Right renal pelvis (tissue), 4 donors: ENCODE measurements around the gene AP5Z1. TPM values are rescaled to one million over a fixed set of nuclear protein-coding genes. Genes with fewer than 3 reads are reported as not detected.

ENCODE experiments used
- DNase-seq, 4 donors: peaks; one replicate each; pipeline ENCODE4 v3.0.0-alpha.2; 2013; ENCODE audit warnings: low read depth in 4 of 4, low spot score in 3 of 4, missing footprints in 1 of 4
- polyA plus RNA-seq, 4 donors: library from polyadenylated mRNA; unstranded; fragments of 120-200 nt; gene quantifications; one replicate each; pipeline ENCODE4 v1.2.1, GENCODE V29; 2013; ENCODE audit not compliant: insufficient read length in 4 of 4

The AP5Z1 gene
- polyA plus RNA-seq, 4 donors, result 20.5 to 28.0 (median 21.6) TPM

DNA sequence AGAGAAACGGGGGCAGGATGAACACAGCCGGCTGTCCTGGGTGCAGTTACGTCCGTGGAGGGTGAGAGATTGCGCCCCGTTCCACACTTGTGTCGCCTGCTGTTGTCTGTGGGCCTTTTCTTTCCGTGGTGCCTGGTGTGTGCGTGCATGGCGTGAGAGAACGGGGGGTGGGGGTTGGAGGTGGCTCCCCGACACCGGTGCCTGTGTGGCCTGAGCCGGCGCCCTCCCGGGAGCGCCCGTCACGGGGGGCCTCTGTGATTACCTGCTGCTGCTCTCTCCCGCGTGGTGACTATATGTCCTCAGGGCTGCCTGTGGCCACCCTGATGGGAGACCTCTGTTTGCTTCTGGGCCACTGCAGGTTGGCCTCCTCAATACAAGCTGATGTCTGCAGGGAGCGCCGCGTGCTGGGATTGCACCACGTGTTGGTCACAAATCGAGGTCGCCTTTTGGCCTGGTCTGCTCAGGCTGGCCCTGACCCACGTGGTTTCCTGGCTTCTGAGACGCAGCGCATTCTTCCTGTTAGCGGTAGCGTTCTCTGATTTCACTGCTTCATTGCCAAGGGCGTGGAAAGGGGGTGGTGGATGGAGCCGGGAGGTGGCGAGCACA is 10.9 kb upstream of the AP5Z1 start:
- DNase-seq, result no peak

DNA sequence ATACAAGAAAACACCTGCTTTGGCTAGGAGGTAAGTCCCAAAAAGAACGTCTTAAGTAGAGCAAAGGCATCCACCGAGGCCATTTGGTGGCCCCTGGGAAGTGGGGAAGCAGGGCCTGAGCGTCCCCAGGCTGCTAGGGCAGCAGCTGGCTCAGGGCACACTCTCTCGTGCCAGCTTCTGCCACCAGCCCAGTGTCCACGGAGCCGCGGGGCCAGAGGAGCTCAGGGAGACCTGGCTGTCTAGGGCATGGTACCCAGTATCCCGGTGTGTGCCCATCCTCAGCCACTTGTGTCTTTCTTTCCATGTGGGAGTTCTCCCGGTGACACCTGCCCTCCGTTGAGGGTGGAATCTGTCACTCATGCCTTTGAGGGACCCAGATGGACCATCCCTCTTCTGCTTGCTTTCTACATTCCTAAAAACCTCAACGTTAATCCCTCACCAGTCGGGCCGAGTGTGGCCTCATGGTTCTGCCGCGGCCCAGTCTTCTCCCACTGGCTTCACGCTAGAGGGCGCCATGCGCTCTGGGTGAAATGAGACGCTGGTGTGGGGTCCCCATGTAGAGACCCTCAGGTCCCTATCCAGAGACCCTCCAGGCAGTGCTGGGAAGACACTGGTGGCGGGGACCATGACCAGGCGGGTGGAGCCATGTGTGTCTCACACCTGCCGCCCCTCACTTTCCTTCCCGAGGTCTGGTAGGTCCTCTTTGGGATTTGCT is 9.5 kb upstream of the AP5Z1 start:
- DNase-seq, result no peak

DNA sequence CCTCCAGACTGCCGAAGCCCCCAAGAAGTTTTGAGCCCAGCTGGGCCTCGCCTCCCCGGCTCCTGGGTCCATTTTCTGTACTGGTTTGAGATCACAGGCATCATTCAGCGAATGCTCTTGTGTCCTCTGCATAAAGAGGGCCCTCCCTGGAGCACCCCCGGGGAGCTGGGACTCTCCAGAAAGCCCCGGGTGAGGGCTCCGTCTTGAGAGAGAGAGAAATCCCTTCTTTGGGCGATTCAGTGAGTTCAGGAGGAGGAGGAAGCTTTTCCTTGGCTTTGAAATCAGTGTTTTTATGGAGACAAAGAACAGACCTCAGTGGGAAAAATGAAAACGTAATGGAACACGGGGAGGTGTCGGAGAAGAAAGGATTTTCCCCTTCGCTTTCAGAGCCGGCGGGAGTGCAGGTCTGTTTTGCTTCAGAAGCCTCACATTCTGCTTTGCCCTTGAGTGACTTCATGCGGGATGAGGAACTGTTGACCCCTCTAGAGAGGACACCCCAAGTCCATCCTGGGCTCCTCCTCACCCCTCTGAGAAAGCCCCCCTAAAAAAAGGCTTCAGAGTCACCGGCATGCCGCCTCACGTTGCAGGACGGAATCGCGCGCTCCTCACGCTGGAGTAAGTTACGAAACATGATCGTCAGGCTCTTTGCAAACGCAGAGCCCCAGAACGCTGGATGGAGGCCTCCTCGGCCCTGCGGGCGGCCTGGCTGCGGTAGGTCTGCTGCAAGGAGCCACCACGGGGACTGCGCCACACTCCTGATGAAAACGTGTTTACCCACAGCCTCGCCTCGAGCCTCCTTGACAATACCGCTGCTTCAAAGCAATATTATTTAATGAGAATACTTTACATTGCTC is 8.5 kb upstream of the AP5Z1 start:
- DNase-seq, result no peak

DNA sequence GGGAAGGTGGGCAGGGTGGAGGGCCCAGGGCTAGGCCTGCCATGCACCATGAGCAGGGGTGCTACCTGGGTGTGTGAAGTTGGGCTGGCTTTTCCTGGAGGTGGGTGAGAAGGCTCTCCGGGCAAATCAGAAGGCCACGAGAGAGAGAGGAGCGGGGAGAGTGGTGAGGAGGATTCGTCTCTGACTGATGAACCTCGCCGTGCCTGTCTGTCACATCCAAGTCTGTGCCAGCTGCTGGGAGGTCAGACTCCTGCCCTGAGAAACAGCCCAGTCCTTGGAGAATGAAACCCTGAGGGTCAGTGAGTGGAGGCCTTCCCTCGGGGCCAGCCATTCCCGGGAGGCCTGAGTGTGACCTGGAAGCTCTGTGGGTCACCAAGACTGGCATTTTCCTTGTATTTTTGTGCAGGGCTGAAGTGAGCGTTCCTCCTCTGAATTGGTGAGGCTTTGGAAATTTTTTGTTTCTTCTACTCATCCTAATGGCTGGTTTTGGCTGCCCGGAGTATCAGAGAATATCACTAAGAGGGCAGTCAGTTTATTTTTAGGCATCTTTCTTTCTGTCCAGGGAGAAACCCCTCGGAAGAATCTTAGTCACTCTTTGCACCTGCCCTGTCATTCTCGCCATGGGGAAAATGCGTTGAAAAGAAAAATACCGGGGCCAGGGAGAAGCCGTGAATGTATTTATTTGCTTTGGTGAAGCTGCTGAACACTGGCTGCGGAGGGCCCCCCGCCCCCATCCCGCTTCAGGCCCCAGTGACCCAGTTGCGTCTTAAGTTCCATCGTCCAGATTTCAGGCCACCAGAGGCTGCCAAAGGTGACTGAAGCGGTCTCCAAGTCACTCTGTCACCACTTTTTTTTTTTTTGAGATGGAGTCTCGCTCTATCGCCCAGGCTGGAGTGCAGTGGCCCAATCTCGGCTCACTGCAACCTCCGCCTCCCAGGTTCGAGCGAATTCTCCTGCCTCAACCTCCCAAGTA is 6.5 kb upstream of the AP5Z1 start:
- DNase-seq, result no peak

DNA sequence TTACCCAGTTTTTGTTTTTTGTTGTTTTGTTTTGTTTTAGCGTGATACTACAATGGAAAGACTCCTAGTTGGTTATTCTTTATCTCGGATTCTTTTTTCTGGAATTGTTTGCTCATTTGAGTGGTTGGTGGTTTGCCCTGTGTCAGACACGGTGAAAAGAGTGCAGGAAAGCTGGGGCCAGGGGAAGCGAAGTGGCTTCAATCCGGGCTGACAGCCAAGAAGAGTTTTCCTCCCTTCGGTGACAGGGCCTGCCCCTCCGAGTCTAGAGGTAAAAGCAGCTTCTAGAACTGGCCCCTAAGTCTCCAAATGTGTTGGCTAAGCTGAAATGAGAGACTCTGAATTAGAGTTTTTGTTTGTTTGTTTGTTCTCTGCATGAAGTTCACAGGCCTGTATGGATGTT is 5.7 kb upstream of the AP5Z1 start:
- DNase-seq, result no peak

DNA sequence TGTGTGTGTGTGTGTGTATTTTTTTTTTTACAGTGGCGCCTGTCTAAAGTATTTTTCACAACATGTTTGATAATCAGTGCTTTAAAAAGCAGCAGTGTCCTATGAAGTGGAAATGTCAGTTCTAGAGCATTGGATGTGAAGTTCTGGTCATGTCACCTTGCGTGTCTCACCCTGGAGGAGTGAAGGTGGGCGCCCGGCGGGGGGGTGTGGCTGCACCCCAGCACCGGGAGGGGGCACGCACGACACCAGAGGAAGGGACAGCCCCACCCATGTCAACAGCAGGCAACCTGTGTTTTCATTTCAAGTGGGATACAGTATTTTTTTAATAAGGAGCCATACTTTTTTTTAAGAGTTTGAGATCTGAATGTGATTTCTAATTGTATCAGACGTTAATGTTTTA is 4.5 kb upstream of the AP5Z1 start:
- DNase-seq, result no peak

DNA sequence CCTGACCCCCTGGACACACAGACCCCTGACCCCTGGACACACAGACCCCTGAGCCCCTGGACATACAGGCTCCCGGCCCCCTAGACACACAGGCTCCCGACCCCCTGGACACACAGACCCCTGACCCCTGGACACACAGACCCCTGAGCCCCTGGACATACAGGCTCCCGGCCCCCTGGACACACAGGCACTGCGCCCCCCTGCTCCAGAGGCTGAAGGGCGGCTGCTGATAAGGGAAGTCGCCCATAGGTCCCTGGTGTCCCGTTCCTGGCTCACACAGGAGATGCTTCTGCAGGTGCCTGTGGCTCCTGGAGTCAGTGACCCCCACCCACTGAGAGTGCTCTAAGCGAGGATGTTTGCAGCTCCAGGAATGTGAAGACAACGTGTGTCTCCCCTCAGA is 3.7 kb upstream of the AP5Z1 start:
- no peak for DNase-seq

DNA sequence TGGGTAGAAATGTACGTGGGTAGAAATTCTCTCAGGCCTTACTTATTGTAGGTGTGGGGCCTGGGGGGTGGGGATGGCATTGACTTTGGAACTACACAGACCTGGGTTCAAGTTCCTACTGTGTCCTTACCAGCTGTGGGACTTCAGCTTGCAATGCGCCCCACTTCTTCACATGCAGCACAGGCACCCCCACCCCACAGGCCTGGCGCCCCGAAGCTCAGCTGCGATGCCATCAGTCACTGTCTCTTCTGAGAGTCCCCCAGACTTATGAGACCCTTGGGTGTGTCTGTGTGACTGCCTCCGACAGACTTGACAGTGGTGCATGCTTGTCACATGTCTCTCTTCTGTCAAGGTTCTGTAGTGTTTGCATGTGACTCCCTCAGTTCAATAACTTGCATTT is 3.1 kb upstream of the AP5Z1 start:
- DNase-seq, result no peak

DNA sequence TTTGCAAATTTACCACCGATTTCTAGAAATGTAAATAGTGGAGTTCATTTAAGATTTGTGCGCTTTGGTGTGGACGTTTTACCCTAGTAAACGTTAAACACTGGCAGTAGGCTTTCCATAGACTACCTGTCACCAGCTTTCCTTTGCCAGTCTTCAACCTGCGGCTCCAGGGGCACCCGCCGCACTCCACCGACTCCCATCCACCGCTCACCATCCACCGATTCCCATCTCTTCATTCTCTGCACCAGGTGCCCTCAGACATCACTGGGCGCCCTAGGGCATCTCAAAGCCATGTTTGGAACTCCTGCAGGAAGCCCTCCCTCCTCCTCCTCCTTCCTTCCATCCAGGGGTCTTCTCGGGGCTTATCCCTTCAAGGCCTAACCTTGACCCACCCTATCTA is 1.4 kb upstream of the AP5Z1 start:
- DNase-seq, result no peak

DNA sequence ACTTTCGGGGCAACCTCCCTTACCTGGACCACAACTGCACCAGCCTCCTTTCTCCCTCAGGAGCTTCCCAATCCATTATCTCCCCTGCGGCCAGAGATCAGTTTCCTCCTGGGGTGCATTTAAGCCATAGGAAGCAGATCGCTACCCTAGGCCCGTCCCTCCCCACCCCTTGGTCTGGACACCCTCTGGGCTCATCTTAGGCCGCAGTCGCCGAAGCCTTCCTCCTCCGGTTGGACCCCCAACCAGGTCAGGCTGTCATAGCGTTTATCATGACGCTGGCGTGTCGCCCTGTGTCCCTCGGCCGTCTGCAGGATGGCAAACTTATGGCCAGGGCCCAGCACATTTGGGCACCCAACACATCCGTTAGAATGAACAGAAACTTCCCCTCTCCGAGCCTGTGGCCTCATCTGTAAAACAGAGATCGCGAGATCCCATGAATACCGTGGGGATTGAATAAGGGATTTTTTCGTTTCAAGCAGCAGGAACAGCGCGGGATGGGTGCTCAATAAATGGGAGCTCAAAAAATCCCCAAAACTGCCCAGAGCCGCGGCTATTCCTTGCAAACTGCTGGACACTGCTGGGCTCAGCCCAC is 669 bp upstream of the AP5Z1 start:
- DNase-seq, result peak in 3 of 4 donors; percentile 44 to 47 (median 45)

DNA sequence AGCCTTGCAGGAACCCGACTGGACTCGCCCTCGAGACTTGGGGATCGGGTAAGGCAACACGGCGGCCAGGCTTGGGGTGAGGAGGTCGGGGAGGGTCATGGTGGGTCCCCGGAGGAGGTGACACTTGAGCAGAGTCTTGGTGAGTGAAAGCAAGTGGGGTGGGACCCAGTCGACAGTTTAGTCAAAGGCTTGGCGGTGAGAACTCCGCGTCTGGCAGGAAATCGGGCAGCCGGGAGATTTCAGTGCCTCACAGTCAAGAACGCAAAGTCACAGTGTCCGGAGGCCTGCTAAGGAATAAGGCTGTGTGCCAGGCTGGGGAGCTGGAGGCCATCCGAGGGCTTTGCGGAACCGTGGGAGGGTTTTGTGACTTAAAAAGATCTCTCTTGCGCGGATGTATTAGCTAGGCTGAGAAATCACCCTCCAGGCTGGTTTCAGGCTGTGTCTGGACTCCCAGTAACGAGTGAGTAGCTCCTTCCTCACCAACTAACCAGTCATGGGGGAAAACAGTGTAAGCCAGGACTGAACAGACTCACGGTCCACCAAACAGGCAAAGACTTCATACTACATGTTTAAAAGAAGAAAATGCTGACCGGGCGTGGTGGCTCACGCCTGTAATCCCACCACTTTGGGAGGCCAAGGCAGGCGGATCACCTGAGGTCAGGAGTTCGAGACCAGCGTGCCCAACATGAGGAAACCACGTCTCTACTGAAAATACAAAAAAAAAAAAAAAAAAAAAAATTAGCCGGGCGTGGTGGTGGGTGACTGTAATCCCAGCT is 613 bp downstream of the AP5Z1 start:
- DNase-seq, result no peak

DNA sequence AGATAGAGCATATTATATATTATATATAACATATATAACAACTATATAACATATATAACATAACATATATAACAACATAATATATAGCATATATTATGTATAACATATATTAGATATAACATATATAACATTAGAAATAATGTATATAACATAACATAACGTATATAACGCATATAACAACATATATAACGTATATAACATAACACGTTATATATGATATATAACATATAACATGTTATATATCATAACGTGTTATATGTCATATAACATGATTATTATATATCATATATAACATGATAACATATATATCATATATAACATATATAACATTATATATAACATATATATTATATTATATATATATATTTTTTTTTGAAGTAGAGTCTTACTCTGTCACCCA is 3.7 kb downstream of the AP5Z1 start:
- DNase-seq, result no peak

DNA sequence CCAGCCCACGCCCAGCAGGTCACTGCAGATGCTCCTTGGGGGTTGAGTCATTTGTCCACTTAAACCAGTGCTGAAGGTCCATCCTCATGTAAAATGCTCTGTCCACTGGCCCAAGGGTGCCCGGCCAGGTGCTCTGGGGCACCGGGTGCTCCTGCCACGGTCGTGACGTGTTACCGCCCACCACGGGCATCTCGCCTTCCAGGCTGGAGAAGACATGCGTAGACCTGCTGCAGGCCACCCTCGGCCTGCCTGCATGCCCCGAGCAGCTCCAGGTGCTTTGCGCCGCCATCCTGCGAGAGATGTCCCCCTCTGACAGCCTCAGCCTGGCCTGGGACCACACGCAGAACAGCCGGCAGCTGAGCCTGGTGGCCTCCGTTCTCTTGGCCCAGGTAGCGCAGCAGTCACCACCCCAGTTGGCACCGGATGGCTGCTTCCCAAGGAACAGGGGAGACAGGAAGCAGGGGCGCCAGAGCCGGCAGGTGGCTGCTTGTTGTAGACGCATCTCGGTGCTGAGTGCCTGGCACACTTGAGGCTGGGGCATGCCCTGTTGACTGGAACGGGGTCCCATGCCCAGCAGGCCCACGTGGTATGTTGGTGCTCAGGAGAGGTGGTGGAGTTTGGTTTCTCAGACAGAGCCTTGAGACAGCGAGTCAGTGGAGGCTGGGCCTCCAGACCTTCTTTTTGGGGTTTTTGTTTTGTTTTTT is 6.1 kb downstream of the AP5Z1 start:
- DNase-seq, result no peak

DNA sequence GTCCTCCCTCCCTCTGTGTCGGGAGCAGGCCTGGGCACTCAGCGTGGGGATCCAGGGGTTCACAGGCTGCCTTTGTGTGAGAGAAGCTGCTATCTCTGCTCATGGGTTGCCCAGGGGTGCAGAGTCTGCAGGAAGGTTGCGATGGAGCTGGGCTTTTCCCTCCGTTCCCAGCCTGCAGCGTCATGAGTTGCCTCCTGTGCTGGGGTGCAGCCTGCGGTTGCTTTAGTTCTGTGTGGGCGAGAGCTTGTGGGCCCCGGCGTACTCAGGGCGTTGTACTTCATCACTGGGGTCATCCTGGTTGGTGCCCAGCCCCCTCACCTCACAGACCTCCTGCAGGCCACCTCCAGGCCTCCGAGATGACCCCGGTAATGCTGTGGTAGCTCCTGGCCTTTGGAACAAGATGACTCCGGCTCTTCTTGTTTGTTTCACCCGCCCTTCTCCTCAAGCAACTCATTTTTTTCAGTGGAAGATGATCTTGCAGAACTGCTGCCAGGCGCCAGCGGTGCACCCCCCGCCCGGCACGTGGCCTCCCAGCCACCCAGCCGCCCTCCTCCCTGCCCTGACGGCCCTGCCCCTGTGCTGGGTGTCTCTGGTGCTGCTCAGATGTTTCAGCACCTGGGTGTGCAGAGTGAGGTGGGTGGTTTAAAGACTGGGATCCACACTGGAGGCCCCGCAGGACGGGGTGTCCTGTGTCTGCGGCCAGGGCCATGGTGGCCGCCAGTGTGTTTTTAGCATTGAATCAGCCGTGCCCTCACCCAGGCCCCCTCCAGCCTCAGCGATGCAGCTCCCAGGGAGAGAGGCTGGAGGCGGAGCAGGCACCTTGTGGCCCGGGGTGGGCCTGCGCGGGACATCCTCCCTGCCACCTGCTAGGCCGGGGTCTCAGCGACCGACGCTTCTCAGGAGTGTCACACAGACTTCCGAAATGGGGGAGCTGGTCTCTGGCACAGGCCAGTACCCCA is 7.2 kb downstream of the AP5Z1 start:
- DNase-seq, result no peak

DNA sequence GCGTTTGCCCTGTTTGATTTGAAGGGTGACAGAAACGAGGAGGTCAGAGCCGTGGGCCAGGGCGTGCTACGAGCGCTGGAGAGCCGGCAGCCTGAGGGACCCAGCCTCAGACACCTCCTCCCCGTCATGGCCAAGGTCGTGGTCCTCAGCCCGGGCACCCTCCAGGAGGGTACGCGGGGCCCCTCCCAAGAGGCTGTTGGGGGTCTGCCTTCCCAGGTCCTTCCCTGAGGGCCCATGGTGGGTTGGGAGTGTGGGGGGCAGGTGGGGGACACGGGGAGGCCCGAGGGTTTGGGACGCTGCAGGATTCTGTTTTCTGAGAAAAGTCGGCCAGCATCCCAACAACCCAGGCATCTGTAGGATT is 7.8 kb downstream of the AP5Z1 start:
- DNase-seq, result no peak

DNA sequence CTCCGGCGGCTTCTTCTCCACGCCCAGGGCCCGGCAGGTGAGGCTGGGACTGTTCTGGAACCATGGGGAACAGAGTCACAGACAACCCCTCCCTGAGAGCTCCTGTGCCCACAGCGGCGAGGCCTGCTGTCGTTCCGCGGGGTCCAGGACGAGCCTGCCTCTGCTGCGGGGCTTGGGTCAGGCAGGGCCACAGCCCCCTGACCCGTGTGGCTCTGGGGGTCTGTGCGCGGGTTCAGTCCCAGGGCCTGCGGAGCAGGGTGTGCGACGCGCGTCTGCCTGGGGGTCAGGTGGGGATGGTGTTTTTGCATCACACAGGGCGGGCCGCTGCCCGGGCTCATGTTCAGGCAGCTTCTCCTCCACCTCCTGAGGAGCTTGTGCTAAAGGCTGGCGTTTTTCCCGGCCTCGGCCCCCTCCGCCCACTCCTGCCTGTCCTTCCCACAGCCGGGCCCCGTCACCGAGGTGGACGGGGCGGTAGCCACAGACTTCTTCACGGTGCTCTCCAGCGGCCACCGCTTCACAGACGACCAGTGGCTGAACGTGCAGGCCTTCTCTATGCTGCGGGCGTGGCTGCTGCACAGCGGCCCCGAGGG is 8.4 kb downstream of the AP5Z1 start:
- no peak for DNase-seq

DNA sequence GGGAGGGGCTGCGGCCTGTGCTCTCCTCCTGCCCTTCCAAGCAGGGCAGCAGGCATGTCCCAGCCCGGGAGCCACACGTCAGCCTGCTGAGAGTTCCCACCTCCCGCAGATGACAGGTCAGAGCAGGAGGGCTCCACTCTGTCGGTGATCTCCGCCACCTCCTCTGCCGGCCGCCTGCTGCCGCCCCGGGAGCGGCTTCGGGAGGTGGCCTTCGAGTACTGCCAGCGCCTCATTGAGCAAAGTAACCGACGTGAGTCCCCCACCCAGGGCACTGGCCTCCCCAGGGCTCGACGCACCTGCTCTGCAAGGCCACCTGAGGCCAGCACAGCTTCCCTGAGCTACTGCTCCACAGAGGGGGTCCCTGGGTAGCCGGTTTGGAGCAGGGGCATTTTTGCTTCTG is 9.4 kb downstream of the AP5Z1 start:
- no peak for DNase-seq
